Subcutaneous abdominal adipose tissue (tissue), 5 donors: Measurements from ENCODE around the gene CRYBA1.
"Not testable (repeated sequence)": the region's sequence is repeated elsewhere in the genome, so short reads cannot be mapped to it uniquely, and the experiment has no call there.

Experiments used
- H3K27ac ChIP-seq: one replicate; pipeline ENCODE4 v1.7.0; 2013; ENCODE audit warnings: low read depth, mild to moderate bottlenecking, inconsistent platforms, low read length, moderate library complexity
- H3K27me3 ChIP-seq, 5 donors: one replicate each; pipeline ENCODE4 v1.7.0; 2013; ENCODE audit warnings: low read length in 5 of 5, inconsistent platforms in 1 of 5; ENCODE audit not compliant: control insufficient read depth in 5 of 5, insufficient read depth in 4 of 5
- H3K36me3 ChIP-seq, 5 donors: one replicate each; pipeline ENCODE4 v1.7.0; 2013; ENCODE audit warnings: low read length in 5 of 5; ENCODE audit not compliant: control insufficient read depth in 5 of 5, insufficient read depth in 5 of 5
- H3K4me1 ChIP-seq, 5 donors: one replicate each; pipeline ENCODE4 v1.7.0; 2013; ENCODE audit warnings: low read length in 5 of 5, mild to moderate bottlenecking in 3 of 5, moderate library complexity in 1 of 5; ENCODE audit not compliant: control insufficient read depth in 5 of 5, insufficient read depth in 5 of 5
- H3K4me3 ChIP-seq, 5 donors: one replicate each; pipeline ENCODE4 v1.7.0; 2013; ENCODE audit warnings: low read length in 5 of 5, low read depth in 1 of 5
- H3K9ac ChIP-seq, 5 donors: one replicate each; pipeline ENCODE4 v1.7.0; 2013; ENCODE audit warnings: low read length in 5 of 5, mild to moderate bottlenecking in 4 of 5, moderate library complexity in 3 of 5
- H3K9me3 ChIP-seq, 5 donors: one replicate each; pipeline ENCODE4 v1.7.0; 2013; ENCODE audit warnings: low read length in 5 of 5; ENCODE audit not compliant: control insufficient read depth in 5 of 5
- donor health status: healthy.
- donor health status: healthy.
- donor health status: healthy.
- donor health status: healthy.
- donor health status: healthy.

The CRYBA1 gene

DNA sequence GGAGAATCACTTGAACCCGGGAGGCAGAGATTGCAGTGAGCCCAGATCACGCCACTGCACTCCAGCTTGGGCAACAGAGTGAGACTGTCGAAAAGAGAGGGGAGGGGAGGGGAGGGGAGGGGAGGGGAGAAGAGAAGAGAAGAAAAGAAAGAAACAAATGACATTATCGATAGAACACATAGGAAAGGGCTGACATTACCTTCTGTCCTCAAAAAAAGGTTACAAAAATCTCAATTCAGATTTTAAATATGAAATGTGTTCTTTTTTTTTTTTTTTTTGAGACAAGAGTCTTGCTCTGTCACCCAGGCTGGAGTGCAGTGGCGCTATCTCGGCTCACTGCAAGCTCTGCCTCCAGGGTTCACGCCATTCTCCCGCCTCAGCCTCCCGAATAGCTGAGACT, 25.3 kb downstream of the CRYBA1 start:
- H3K9ac ChIP-seq, H3K9me3 ChIP-seq, H3K27me3 ChIP-seq, H3K4me1 ChIP-seq, H3K4me3 ChIP-seq, H3K27ac ChIP-seq: not testable (repeated sequence)
- peaks cover 0 to 24% (median 5%) of the 10 kb centered on the region in 5 donors for H3K36me3 ChIP-seq

DNA sequence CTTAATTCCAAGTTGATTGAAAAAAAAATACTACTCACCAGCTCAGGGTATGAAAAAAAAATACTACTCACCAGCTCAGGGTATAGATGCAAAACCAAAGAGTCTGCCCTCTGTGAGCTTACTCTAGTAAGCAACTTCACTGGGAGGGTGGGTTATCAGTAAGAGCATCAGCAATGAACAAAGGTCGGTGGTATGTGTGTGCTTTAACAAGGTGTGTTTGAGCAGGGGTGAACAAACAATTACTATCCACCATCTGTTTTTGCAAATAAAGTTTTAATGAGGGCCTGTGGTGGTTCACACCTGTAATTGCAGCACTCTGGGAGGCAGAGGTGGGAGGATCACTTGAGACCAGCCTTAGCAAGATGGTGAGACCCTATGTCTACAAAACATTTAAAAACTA, 27.3 kb downstream of the CRYBA1 start:
- Histone ChIP-seq H3K4me3 (no peak overlapping the region), H3K9me3 (peaks cover 0 to 3% (median 0%) of the 10 kb centered on the region in 5 donors), H3K27me3 (no peaks in the 10 kb centered on the region), H3K4me1 (peaks cover 2 to 17% (median 16%) of the 10 kb centered on the region in 5 donors), H3K27ac (no peak overlapping the region), H3K36me3 (peaks cover 5 to 20% (median 10%) of the 10 kb centered on the region in 5 donors), H3K9ac (no peak overlapping the region)

DNA sequence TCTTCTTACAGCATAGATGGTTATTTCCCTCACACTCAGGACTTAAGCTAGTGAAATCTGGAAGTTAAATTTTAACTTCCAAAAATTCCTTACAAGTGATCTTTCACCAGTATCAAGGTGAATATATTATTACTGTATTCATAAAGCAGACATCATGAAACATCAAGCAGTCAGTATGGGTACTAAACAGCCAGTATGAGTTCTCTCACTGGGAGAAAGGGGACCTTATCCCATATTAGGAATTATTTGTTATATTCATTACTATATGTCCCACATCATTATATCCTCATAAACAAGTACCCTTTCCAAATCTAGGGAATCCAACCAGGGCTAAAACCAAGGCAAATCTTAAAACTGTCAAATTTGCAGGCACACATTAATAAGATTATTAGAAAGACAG, 32.0 kb downstream of the CRYBA1 start:
- Histone ChIP-seq H3K4me3 (no peak overlapping the region), H3K27me3 (no peaks in the 10 kb centered on the region), H3K27ac (no peak overlapping the region), H3K36me3 (peaks cover 16 to 35% (median 22%) of the 10 kb centered on the region in 5 donors), H3K9me3 (peaks cover 0 to 3% (median 0%) of the 10 kb centered on the region in 5 donors), H3K9ac (no peak overlapping the region), H3K4me1 (peaks cover 2 to 40% (median 28%) of the 10 kb centered on the region in 5 donors)

DNA sequence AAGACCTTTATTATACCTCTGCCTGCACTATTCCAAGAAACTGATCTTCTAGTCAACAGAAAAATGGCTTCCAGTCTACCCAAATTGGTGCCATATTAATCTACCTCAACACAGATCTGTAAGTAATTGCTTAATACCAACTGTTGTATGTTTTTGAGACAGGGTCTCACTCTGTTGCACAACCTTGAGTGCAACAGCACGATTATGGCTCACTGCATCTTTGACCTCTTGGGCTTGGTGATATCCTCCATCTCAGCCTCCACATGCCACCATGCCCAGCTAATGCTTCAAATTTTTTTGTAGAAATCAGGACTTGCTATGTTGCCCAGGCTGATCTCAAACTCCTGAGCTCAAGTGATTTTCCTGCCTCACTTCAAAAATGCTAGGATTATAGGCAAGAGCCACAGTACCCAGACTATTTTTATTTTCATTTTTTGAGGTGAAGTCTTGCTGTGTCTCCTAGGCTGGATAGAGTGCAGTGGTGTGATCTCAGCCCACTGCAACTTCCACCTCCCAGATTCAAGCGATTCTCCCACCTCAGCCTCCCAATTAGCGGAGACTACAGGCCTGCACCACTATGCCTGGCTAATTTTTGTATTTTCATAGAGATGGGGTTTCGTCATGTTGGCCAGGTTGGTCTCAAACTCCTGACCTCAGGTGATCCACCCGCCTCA, 32.9 kb downstream of the CRYBA1 start:
- H3K36me3 ChIP-seq, result peaks cover 17 to 35% (median 23%) of the 10 kb centered on the region in 5 donors
- H3K4me1 ChIP-seq, result peaks cover 2 to 44% (median 34%) of the 10 kb centered on the region in 5 donors
- no peak overlapping the region for H3K4me3 ChIP-seq
- H3K27me3 ChIP-seq, result no peaks in the 10 kb centered on the region
- no peak overlapping the region for H3K27ac ChIP-seq
- peaks cover 0 to 3% (median 0%) of the 10 kb centered on the region in 5 donors for H3K9me3 ChIP-seq
- no peak overlapping the region for H3K9ac ChIP-seq

DNA sequence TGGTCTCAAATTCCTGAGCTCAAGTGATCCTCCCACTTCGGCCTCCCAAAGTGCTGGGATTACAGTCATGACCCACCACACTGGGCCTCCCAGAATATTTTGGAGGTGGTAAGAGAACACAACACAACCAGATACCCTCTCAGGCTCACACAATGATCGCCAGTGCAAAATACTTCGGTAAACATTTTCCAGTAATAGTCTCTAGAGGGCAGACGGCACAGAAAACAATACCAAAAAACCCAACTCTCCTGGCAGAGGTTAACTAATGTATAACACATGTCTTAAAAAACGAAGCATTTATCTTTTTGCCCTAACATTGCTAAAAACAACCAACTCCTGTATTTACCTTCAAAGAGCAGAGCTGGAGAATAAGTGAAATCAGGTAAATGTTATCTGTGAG, 36.8 kb downstream of the CRYBA1 start:
- peak overlapping the region in 1 of 5 donors; percentile 19 for H3K9ac ChIP-seq
- peaks cover 0 to 39% (median 31%) of the 10 kb centered on the region in 5 donors for H3K4me1 ChIP-seq
- no peaks in the 10 kb centered on the region for H3K27me3 ChIP-seq
- H3K9me3 ChIP-seq, result peaks cover 0 to 3% (median 0%) of the 10 kb centered on the region in 5 donors
- no peak overlapping the region for H3K27ac ChIP-seq
- H3K4me3 ChIP-seq, result no peak overlapping the region
- H3K36me3 ChIP-seq, result peaks cover 36 to 58% (median 38%) of the 10 kb centered on the region in 5 donors

DNA sequence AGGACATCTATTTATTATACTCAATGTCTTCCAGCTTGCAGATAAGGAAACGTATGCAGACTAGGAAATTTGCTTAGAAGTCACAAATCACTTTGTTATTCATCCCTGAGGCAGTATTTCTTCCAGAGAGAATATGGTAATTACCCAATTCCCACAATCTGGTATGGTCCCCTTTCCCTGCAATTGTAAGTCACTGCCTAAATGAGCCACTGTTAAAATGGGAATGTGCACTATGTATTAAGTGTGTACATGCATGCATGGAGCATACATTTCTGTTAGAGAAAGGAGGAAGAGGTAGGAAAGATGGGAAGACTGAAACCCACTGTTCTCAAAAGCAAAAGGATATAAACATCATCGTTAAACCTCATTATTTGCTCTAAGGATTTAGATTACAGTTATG, 37.3 kb downstream of the CRYBA1 start:
- peaks cover 32 to 58% (median 35%) of the 10 kb centered on the region in 5 donors for H3K36me3 ChIP-seq
- no peak overlapping the region for H3K27ac ChIP-seq
- no peak overlapping the region for H3K4me3 ChIP-seq
- peaks cover 0 to 44% (median 34%) of the 10 kb centered on the region in 5 donors for H3K4me1 ChIP-seq
- H3K9ac ChIP-seq, result peak overlapping the region in 2 of 5 donors; percentile 16 to 19
- H3K9me3 ChIP-seq, result no peaks in the 10 kb centered on the region
- no peaks in the 10 kb centered on the region for H3K27me3 ChIP-seq

DNA sequence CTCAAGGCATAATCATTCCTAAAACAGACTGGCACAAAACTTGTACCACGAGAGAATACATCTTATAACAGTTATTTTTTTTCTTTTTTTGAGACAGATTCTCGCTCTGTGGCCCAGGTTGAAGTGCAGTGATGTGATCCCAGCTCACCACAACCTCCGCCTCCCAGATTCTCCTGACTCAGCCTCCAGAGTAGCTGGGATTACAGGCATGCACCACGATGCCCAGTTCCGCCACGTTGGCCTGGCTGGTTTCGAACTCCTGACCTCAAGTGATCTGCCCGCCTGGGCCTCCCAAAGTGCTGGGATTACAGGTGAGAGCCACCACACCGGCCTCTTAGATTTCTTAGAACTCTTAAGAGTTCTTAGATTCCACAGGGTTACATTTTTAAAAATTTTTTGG, 43.2 kb downstream of the CRYBA1 start:
- H3K36me3 ChIP-seq, result peaks cover 14 to 28% (median 23%) of the 10 kb centered on the region in 5 donors
- peaks cover 4 to 55% (median 45%) of the 10 kb centered on the region in 5 donors for H3K4me1 ChIP-seq
- H3K9me3 ChIP-seq, result no peaks in the 10 kb centered on the region
- no peak overlapping the region for H3K9ac ChIP-seq
- no peak overlapping the region for H3K4me3 ChIP-seq
- no peaks in the 10 kb centered on the region for H3K27me3 ChIP-seq
- H3K27ac ChIP-seq, result peak overlapping the region; percentile 21

DNA sequence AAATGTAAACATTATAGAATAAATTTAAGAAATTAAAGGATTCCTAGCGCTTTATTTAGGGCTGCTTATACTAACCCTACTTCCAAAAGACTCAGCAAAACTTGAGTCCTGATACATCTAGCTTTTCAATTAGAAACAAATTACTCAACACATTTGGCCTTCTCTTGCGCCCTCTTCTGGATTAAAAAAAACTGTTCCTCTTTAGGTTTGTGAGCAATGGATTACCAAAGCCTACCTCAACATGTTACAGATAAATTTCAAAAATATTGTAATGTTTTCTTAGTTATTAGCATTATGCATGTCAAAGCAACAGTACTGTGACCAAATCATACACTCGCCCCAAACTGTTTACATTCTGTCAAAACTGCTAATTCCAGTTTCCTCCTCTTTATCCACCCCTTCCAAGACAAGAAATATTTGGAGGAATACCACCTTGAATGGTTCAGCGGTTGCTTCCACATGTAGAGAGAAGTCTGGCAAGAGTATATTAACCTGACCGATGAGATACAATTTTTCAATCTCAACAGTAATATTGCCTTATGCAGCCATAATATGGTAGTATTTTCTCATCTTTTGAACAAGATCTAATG, 44.6 kb downstream of the CRYBA1 start:
- peak overlapping the region; percentile 73 to 99 (median 76) for H3K4me3 ChIP-seq
- peaks cover 4 to 53% (median 44%) of the 10 kb centered on the region in 5 donors for H3K4me1 ChIP-seq
- no peaks in the 10 kb centered on the region for H3K27me3 ChIP-seq
- peaks cover 8 to 17% (median 15%) of the 10 kb centered on the region in 5 donors for H3K36me3 ChIP-seq
- H3K27ac ChIP-seq, result peak overlapping the region; percentile 88
- no peaks in the 10 kb centered on the region for H3K9me3 ChIP-seq
- peak overlapping the region in 4 of 5 donors; percentile 88 to 96 (median 92) for H3K9ac ChIP-seq

DNA sequence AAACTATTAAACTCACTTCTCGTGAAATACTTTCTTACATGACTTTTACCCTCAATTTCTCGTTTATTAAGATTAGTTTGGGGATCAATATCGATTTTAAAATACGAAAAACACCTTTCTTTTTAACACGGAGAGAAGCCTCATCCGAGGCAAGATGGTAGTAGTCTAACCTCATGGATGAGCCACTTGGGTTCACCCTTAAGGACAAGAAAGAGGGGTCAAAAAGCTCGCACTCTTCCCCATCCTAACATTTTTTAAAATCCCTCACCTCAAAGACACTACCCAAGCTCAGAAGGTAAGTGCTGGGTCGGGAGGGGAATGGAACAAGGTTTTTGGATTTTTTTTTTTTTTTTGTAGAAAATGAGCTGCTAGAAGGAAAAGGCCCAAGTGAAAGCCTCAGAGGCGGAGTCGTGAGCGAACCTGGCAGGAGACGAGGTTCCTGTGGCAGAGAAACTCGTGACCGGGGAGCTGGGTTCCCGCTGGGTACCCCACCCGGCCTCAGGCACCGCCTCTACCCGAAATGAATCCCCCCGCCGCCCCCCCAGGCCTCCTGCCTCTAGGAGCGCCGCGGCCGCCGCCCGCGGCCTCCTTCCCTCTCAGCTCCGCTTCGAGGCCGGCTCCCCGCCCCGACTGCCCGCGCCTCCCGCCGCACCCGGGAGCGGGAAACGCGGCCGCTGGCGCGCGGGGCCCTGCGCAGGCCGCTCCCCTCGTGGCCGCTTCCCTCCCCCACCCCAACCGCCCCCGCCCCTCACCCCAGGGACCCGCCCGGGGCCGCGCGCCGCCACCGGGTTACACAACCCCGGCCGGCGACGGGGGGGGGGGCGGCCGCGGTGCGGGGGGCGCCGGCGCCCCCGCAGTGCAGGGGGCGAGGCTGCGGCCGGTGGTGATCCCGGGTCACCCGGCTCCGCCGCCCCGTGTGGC, 45.7 kb downstream of the CRYBA1 start:
- H3K9me3 ChIP-seq, result no peaks in the 10 kb centered on the region
- peak overlapping the region; percentile 98 for H3K27ac ChIP-seq
- peak overlapping the region; percentile 92 to 100 (median 99) for H3K9ac ChIP-seq
- peaks cover 4 to 50% (median 43%) of the 10 kb centered on the region in 5 donors for H3K4me1 ChIP-seq
- H3K27me3 ChIP-seq, result no peaks in the 10 kb centered on the region
- peak overlapping the region; percentile 81 to 100 (median 99) for H3K4me3 ChIP-seq
- H3K36me3 ChIP-seq, result peaks cover 0 to 6% (median 4%) of the 10 kb centered on the region in 5 donors
